GM12878 (cell line): Measurements from ENCODE around the gene KRT28. TPM values are rescaled to one million over a fixed set of nuclear protein-coding genes. Genes with fewer than 3 reads are reported as not detected.
A peak's percentile ranks its signal among the peaks of the same experiment; 100 is the strongest.

Source experiments
- ATAC-seq: fragments of 200-7000 bp; cut with Tn5 transposase; 3 replicates; pipeline ENCODE4 v1.9.1; 2020; ENCODE audit warnings: mild to moderate bottlenecking, moderate library complexity
- BruUV-seq: library from RNA; stranded (reverse); fragments of 400-500 nt; replicated peaks from 2 replicates; lab custom pipeline; 2021; lab: Mats Ljungman, UMichigan
- CTCF ChIA-PET: fragments of 300-600 bp; sonication (Branson Sonifier 250); formaldehyde crosslinking; extraction: SDS; loops from one replicate; lab custom pipeline; 2021; ENCODE audit warnings: inconsistent platforms; lab: Yijun Ruan, JAX
- POLR2A ChIA-PET: fragments of 350-600 bp; formaldehyde crosslinking; extraction: SDS; loops from one replicate; lab custom pipeline; 2021; ENCODE audit warnings: inconsistent platforms; lab: Charles Lee
- RAD21 ChIA-PET: fragments of 300-600 bp; sonication (Branson Sonifier 250); formaldehyde crosslinking; loops from one replicate; lab custom pipeline; 2023; ENCODE audit warnings: antibody characterized with exemption; ENCODE audit not compliant: unreplicated experiment; lab: Charles Lee
- SMC1A ChIA-PET: fragments of 300-600 bp; sonication (Branson Sonifier 250); formaldehyde crosslinking; loops from one replicate; lab custom pipeline; 2023; ENCODE audit not compliant: unreplicated experiment, uncharacterized antibody; lab: Charles Lee
- DNase-seq: peaks from one replicate; pipeline ENCODE4 v3.0.0-alpha.2; 2011; ENCODE audit warnings: low read depth, low spot score
- FAIRE-seq: peaks from 3 replicates; lab custom pipeline; 2011; peaks lifted over from hg19 to GRCh38; lab: Jason Lieb, UNC
- H2AFZ ChIP-seq: 2 replicates; pipeline ENCODE4 v1.6.0; 2011; ENCODE audit warnings: low read depth, low read length, control low read depth; ENCODE audit not compliant: control insufficient read depth
- H3K27ac ChIP-seq: 2 replicates; pipeline ENCODE4 v1.5.1; 2011; ENCODE audit warnings: control low read depth; ENCODE audit not compliant: control insufficient read depth, insufficient read depth
- H3K27me3 ChIP-seq, 2 experiments: replicated peaks in 1 of 2; 2 replicates each; pipeline versions ENCODE4 v1.6.0 to v1.6.1; 2011; ENCODE audit warnings: low read length in 1 of 2; ENCODE audit not compliant: control insufficient read depth in 2 of 2, insufficient read depth in 2 of 2
- H3K36me3 ChIP-seq, 2 experiments: 2 replicates each; pipeline ENCODE4 v1.5.1; 2011; ENCODE audit warnings: low read length in 1 of 2; ENCODE audit not compliant: control insufficient read depth in 2 of 2, insufficient read depth in 2 of 2
- H3K4me1 ChIP-seq: 2 replicates; pipeline ENCODE4 v1.6.1; 2011; ENCODE audit warnings: mild to moderate bottlenecking, low read length, moderate library complexity, mixed read lengths; ENCODE audit not compliant: control insufficient read depth, insufficient read depth
- H3K4me2 ChIP-seq: 2 replicates; pipeline ENCODE4 v1.6.0; 2011; ENCODE audit warnings: control low read depth; ENCODE audit not compliant: control insufficient read depth, insufficient read depth
- H3K4me3 ChIP-seq: fragments of 200-600 bp; sonication (generic); 2 replicates; pipeline ENCODE4 v1.5.1; 2016
- H3K79me2 ChIP-seq: 2 replicates; pipeline ENCODE4 v1.6.0; 2011; ENCODE audit warnings: low read length; ENCODE audit not compliant: control insufficient read depth, insufficient read depth
- H3K9ac ChIP-seq: 2 replicates; pipeline ENCODE4 v1.8.0; 2011; ENCODE audit warnings: low read length, control low read depth, mixed read lengths; ENCODE audit not compliant: control insufficient read depth, insufficient read depth
- H3K9me3 ChIP-seq: replicated peaks from 3 replicates; pipeline ENCODE4 v1.5.1; 2011; ENCODE audit warnings: mild to moderate bottlenecking, low read length; ENCODE audit not compliant: control insufficient read depth, insufficient read depth
- H4K20me1 ChIP-seq: 2 replicates; pipeline ENCODE4 v1.6.0; 2011; ENCODE audit not compliant: control insufficient read depth, insufficient read depth
- CHD2 ChIP-seq: IDR thresholded peaks from 2 replicates; pipeline ENCODE4 v1.6.1; 2011; ENCODE audit warnings: low read depth, low read length, improper control_type of control experiment, borderline replicate concordance
- NFXL1 ChIP-seq: fragments of 450-650 bp; IDR thresholded peaks from 2 replicates; pipeline ENCODE4 v1.6.1; 2017; ENCODE audit warnings: antibody characterized with exemption, mild to moderate bottlenecking, borderline replicate concordance
- POLR2AphosphoS5 ChIP-seq: IDR thresholded peaks from 2 replicates; pipeline ENCODE4 v1.6.1; 2011; ENCODE audit warnings: mild to moderate bottlenecking, low read length, inconsistent platforms
- RELA ChIP-seq: fragments of 450-650 bp; IDR thresholded peaks from 2 replicates; pipeline ENCODE4 v1.8.0; 2014; ENCODE audit warnings: borderline replicate concordance; ENCODE audit not compliant: partially characterized antibody
- RFX5 ChIP-seq: IDR thresholded peaks from 2 replicates; pipeline ENCODE4 v1.6.1; 2011; ENCODE audit warnings: low read depth, low read length, improper control_type of control experiment
- SIN3A ChIP-seq: IDR thresholded peaks from 2 replicates; pipeline ENCODE4 v1.6.1; 2012; ENCODE audit warnings: low read depth, low read length, improper control_type of control experiment
- SMC3 ChIP-seq: IDR thresholded peaks from 2 replicates; pipeline ENCODE4 v1.6.1; 2011; ENCODE audit warnings: low read length, improper control_type of control experiment, borderline replicate concordance
- ZNF274 ChIP-seq: IDR thresholded peaks from one replicate; pipeline ENCODE4 v1.8.0; 2011; ENCODE audit not compliant: insufficient read length, insufficient read depth
- ZNF622 ChIP-seq: fragments of 450-650 bp; IDR thresholded peaks from 2 replicates; pipeline ENCODE4 v1.6.1; 2017; ENCODE audit warnings: mild to moderate bottlenecking, inconsistent platforms
- WGBS: methylation state at CpG from one replicate; pipeline ENCODE4 v1.1.6; 2016; ENCODE audit warnings: low lambda C conversion rate; ENCODE audit not compliant: insufficient replicate concordance, insufficient coverage; ENCODE audit errors: missing lambda C conversion rate; 5-methylcytosine and 5-hydroxymethylcytosine counted together
- in situ Hi-C: fragments of 300-500 bp; cut with MboI; formaldehyde crosslinking; loops from 9 replicates; pipeline ENCODE4 v1.14.3; 2018; ENCODE audit warnings: mixed read lengths
- intact Hi-C: fragments of 100-400 bp; cut with micrococcal nuclease; formaldehyde crosslinking; loops from one replicate; pipeline ENCODE4 v1.14.2; 2022; ENCODE audit not compliant: unreplicated experiment
- polyA plus RNA-seq, 11 experiments: library from polyadenylated mRNA; depleted of rRNA in 4 of 11; unstranded in 6 of 11; stranded (reverse) in 5 of 11; fragments of >200 nt; fragmentation: Nextera tagmentation in 4 of 11; fragmentation: Illumina TruSeq in 1 of 11; extraction: Ambion mirVana in 4 of 11; extraction: Trizol in 1 of 11; gene quantifications; 1 replicate in 1 of 11; 2 replicates in 10 of 11; pipeline versions ENCODE4 v1.2.1 to v1.2.3, GENCODE V29; 2011 to 2016; ENCODE audit warnings: inconsistent platforms in 2 of 11, missing spikeins in 2 of 11, low read depth in 1 of 11
- total RNA-seq, 4 experiments: library from RNA; depleted of rRNA in 3 of 4; stranded (reverse); fragments of >200 nt in 3 of 4; fragmentation: Illumina TruSeq in 1 of 4; extraction: Trizol in 1 of 4; gene quantifications; 2 replicates each; pipeline versions ENCODE4 v1.2.1 to v1.2.3, GENCODE V29; 2013 to 2021
- TF ChIP-seq, protein P1 (sequence below): IDR thresholded peaks from 2 replicates; pipeline ENCODE4 v1.6.1; 2012; ENCODE audit warnings: mild to moderate bottlenecking, low read depth, low read length

KRT28 gene
- total and polyA plus RNA-seq, 10 of the 15 experiments (the other 5 are each of a cell fraction or from before 2014, with no cell fraction given): not detected

GRCh38 chr17:40817103-40817682, 17.4 kb upstream of the KRT28 start:
- RAD21 ChIA-PET: no interaction called here
- ATAC-seq: no peak
- SMC1A ChIA-PET: interaction anchor here (0.6 to 2.6 kb wide), 2 partner anchors 11 to 111 kb away, joined by 3 to 13 read pairs; no protein-coding TSS in a partner anchor
- intact Hi-C loops (no loop called here), in situ Hi-C loops (no loop called here)
- H3K4me2 ChIP-seq: no peak overlapping the region
- WGBS: 96% methylated on average over 4 of the region's 4 CpGs
- DNase-seq: no peak
- TF ChIP-seq RELA: no peak
- no peak for TF ChIP-seq SMC3
- 0 out of 2 replicates have a peak, but pooled peaks have one; percentile 32 for TF ChIP-seq POLR2AphosphoS5
- no peak for TF ChIP-seq CHD2
- H3K79me2 ChIP-seq: peaks cover 5% of the 10 kb centered on the region
- CTCF ChIA-PET: interaction anchor here (1.0 to 3.5 kb wide), 3 partner anchors 831 to 850 kb away, joined by 4 to 14 read pairs (median 4); no protein-coding TSS in a partner anchor
- 0 out of 2 replicates have a peak overlapping the region, but pooled peaks have one; percentile 72 for H3K4me3 ChIP-seq
- no peak overlapping the region for H2AFZ ChIP-seq
- POLR2A ChIA-PET: interaction anchor here (0.7 kb wide), 1 partner anchor 21 kb away, joined by 4 read pairs; no protein-coding TSS in a partner anchor
- no peak overlapping the region for H3K9ac ChIP-seq
- H3K9me3 ChIP-seq: no peaks in the 10 kb centered on the region
- peaks cover 11% of the 10 kb centered on the region for H3K4me1 ChIP-seq
- no TSS peak for BruUV-seq
- FAIRE-seq: no peak
- peaks cover 0 to 7% of the 10 kb centered on the region in 2 experiments; a peak in 2 of 4 replicates for H3K36me3 ChIP-seq
- no peak overlapping the region for H3K27ac ChIP-seq
- H4K20me1 ChIP-seq: no peaks in the 10 kb centered on the region
- peaks cover 0 to 3% of the 10 kb centered on the region in 2 experiments; a peak in 1 of 4 replicates for H3K27me3 ChIP-seq

DNA sequence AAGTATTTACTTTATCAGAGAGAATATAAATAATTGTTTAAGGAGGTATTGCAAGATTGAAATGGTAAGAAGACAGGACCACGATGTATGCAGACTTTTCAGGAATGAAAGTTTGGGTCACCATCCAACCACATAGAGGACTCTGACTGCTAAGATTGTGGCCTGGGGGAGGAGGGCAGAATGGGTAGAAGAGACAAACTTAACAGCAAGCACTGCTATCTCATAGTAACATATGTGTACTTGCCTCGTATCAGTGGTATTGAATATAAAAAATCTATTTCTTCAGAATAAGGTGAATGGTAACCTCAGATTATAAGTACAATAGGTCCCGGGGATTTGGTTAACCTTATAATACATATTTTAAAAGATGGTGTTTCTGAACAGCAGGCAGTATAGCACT, 16.8 kb upstream of the KRT28 start:
- Histone ChIP-seq H3K9ac (no peak overlapping the region), H3K27ac (no peak overlapping the region), H2AFZ (no peak overlapping the region), H4K20me1 (no peaks in the 10 kb centered on the region), H3K4me2 (no peak overlapping the region), H3K4me3 (no peak overlapping the region), H3K36me3 (peaks cover 0 to 7% of the 10 kb centered on the region in 2 experiments; a peak in 2 of 4 replicates), H3K79me2 (peaks cover 5% of the 10 kb centered on the region), H3K27me3 (peaks cover 0 to 3% of the 10 kb centered on the region in 2 experiments; a peak in 1 of 4 replicates), H3K9me3 (no peaks in the 10 kb centered on the region), H3K4me1 (peaks cover 11% of the 10 kb centered on the region)
- FAIRE-seq (no peak), DNase-seq (no peak), ATAC-seq (no peak)
- whole genome bisulfite sequencing: 98% methylated on average over 3 of the region's 3 CpGs
- CTCF ChIA-PET: interaction anchor here (1.0 to 1.5 kb wide), 3 partner anchors 35 to 846 kb away, joined by 4 read pairs; no protein-coding TSS in a partner anchor
- intact Hi-C loops: no loop called here
- POLR2A ChIA-PET: interaction anchor here (0.7 kb wide), 1 partner anchor 22 kb away, joined by 4 read pairs; no protein-coding TSS in a partner anchor
- in situ Hi-C loops: no loop called here
- SMC1A ChIA-PET: interaction anchor here (2.6 kb wide), 1 partner anchor 10 kb away, joined by 13 read pairs; no protein-coding TSS in a partner anchor
- no TSS peak for BruUV-seq
- TF ChIP-seq ZNF274: no peak
- no peak for TF ChIP-seq NFXL1
- TF ChIP-seq RFX5: no peak
- no peak for TF ChIP-seq SIN3A
- TF ChIP-seq ZNF622: no peak
- TF ChIP-seq, protein P1, sequence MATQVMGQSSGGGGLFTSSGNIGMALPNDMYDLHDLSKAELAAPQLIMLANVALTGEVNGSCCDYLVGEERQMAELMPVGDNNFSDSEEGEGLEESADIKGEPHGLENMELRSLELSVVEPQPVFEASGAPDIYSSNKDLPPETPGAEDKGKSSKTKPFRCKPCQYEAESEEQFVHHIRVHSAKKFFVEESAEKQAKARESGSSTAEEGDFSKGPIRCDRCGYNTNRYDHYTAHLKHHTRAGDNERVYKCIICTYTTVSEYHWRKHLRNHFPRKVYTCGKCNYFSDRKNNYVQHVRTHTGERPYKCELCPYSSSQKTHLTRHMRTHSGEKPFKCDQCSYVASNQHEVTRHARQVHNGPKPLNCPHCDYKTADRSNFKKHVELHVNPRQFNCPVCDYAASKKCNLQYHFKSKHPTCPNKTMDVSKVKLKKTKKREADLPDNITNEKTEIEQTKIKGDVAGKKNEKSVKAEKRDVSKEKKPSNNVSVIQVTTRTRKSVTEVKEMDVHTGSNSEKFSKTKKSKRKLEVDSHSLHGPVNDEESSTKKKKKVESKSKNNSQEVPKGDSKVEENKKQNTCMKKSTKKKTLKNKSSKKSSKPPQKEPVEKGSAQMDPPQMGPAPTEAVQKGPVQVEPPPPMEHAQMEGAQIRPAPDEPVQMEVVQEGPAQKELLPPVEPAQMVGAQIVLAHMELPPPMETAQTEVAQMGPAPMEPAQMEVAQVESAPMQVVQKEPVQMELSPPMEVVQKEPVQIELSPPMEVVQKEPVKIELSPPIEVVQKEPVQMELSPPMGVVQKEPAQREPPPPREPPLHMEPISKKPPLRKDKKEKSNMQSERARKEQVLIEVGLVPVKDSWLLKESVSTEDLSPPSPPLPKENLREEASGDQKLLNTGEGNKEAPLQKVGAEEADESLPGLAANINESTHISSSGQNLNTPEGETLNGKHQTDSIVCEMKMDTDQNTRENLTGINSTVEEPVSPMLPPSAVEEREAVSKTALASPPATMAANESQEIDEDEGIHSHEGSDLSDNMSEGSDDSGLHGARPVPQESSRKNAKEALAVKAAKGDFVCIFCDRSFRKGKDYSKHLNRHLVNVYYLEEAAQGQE: no peak
- RAD21 ChIA-PET: interaction anchor here (0.7 kb wide), 1 partner anchor 19 kb away, joined by 3 read pairs; no protein-coding TSS in a partner anchor
